Dermis blood vessel endothelial cell (primary cell): Measurements from ENCODE around the gene KRT81. TPM values are rescaled to one million over a fixed set of nuclear protein-coding genes. Genes with fewer than 3 reads are reported as not detected.
"Not testable (repeated sequence)": the region's sequence is repeated elsewhere in the genome, so short reads cannot be mapped to it uniquely, and the experiment has no call there.

ENCODE experiments used
- DNase-seq: peaks from one replicate; pipeline ENCODE4 v3.0.0; 2010
- total RNA-seq: library from RNA; depleted of rRNA; stranded (reverse); fragments of >200 nt; gene quantifications from 2 replicates; pipeline ENCODE4 v1.2.3, GENCODE V29; 2014

The KRT81 gene
- total RNA-seq, 1 donor from 2014 or later, result not detected

DNA sequence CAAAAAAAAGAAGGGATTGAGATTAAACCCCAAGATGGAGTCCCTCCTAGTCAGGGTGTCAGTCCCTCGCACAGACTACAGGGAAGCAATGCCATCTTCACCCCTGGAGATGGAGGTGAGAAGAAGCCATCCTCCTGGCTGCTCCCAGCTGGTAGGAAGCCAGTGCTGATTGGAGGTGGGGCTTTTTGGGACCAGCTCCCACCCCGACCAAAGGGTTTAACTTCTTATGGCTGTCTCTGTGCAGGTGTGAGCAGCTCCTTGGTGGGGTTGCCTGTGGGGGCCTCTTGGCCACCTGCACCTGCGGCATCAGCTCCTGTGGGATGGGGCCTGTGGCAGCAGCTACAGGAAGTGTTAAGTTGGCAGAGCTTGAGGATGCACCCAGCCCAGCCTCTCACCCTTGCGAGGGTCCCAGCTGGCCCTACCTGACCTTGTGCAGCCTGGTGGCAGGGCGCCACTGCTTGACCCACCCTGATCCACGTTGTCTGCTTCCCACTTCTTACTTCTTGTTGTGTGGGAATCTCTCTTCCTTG, 20.7 kb downstream of the KRT81 start:
- no peak for DNase-seq

DNA sequence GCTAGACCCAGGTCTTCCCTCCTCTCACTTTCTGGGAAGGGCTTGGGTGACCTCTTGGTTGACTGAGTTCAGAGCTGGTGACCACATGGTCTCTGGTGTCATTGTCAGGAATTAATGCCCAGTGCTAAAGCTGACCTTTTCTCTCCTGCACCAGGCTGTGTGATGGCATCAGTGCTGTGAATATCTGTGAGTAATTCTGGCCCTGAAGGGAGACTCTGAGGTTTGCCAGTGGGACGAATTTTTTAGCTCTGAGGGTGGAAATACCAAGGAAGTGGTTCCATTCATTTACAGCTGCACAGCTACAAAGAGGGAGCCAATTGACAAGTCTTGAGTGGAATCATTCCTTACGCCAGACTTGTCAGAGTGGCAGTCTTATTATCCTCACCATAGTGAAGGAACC, 23.1 kb downstream of the KRT81 start:
- no peak for DNase-seq

DNA sequence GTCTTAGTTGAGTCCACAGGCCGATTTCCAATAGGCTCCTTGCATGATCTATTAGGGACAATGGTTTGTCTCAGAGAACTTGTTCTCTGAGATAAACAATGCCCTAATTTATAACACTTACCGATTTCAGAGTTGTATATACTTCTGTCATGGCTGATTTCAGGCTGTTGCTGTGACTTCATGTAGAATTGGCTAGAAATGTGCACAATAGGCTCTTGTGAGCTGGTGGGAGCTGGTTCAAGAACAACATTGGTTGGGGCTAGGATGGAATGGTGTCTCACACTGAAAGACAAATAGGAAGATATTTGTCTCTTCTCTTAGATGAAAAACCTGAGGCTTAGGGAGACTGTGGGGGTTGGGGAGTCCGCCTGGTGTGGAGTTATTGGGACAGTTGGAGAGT, 23.6 kb downstream of the KRT81 start:
- no peak for DNase-seq

DNA sequence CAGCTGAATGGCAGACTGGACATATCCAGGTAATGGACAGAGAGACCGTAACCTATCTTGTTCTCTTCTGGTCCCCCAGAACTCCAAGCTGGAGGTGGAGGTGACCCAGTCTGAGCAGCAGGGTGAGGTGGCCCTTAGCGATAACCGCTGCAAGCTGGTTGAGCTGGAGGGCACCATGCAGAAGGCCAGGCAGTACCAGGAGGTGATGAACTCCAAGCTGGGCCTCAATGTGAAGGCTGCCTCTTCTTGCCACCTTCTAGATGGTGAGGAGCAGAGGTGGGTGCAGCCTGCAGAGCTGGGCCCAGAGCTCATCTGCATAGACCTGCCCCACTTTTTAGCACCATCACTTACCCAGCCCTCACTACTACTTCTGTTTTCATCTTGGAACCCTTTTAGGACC, 24.1 kb downstream of the KRT81 start:
- DNase-seq, result no peak

DNA sequence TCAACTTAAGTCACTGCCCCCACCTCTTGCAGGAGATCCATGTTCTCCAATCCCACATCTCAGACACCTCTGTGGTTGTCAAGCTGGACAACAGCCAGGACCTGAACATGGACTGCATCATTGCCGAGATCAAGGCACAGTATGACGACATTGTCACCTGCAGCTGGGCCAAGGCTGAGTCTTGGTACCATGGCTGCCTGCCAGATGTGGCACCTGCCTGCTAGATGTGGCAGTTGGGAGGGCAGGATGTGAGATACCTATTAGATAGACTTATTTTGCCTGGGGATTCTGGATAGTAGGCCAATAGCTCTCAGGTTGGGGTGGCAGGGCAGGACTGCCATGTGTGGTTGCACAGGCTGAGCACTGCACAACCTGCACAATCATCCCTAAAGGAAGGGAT, 24.8 kb downstream of the KRT81 start:
- no peak for DNase-seq

DNA sequence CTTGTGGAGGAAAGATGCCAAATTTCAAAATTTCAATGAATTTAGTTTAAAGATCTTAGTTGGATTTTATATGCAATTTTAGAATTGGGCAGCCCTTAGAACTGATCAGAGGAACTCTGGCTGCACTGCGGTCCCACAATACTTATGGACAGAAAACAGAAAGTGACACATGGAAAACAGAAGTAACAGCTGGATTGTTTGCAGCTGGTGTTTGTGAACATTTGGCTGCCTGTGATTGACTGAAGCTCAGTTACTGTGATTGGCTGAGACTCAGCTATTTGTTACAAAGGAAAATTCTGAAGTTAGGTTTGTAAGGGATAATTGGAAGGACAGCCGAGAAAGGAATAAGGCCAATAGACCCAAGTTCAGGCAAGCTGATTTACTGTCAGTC, 26.9 kb downstream of the KRT81 start:
- no peak for DNase-seq

DNA sequence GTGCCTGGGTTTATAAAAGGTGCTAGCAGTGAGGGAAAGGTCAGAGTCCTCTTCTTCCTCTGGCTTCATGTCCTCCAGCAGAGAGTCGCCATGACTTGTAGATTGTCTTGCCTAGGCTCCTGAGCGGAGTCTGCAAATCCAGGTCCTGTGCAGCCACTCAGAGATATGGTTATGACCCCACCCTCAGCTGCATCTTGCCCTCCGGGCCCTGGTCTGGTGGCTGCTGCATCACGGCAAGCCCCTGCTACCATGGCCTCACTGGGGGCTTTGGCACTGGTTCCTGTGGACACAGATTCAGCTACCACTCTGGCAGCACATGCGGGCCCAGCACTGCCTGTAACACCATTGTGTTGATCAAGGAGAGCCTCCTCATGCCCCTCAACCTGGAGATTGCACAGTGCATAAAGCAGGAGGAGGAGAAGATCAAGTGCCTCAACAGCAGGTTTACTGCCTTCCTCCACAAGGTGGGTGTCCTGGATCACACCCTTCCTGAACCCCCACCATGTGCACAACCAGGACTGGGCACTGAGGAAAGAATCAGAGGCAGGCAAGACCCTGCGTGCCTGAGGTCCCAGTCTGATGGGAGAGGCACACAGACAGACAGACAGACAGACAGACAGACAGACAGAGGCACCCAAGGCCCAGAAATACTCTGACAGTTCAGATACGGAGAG, 27.4 kb downstream of the KRT81 start:
- no peak for DNase-seq

DNA sequence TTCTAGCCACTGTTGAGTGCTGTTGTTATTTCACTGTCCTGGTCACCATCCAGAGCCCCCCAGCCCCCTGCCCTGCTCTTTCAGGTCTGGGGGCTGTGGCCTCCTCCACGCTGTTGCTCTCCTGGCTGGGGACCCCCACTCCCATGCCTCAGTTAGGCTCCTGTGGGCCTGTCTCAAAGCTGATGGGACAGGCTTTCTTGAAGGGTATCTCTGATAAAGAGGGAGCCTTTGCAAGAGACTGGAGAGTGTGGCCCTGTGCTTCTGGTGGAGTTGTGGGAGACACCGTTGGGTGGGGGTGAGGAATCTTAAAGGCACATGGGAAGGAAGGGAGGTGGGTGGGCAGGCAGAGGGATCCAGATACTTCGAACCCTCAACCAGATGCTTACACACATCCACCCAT, 29.0 kb downstream of the KRT81 start:
- no peak for DNase-seq

DNA sequence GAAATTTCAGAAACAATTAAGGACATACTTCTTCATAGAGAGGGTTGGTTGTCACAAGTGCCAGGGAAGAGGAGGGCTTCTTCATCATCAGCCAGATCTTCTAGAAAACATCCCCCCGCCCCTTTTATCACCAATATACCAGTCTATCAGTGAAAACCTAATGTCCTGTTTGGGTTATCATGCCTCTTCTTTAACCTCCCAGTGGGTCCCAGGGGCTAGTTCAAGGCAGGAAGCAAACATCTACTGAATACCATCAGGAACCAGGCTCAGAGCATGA, 30.2 kb downstream of the KRT81 start:
- no peak for DNase-seq

DNA sequence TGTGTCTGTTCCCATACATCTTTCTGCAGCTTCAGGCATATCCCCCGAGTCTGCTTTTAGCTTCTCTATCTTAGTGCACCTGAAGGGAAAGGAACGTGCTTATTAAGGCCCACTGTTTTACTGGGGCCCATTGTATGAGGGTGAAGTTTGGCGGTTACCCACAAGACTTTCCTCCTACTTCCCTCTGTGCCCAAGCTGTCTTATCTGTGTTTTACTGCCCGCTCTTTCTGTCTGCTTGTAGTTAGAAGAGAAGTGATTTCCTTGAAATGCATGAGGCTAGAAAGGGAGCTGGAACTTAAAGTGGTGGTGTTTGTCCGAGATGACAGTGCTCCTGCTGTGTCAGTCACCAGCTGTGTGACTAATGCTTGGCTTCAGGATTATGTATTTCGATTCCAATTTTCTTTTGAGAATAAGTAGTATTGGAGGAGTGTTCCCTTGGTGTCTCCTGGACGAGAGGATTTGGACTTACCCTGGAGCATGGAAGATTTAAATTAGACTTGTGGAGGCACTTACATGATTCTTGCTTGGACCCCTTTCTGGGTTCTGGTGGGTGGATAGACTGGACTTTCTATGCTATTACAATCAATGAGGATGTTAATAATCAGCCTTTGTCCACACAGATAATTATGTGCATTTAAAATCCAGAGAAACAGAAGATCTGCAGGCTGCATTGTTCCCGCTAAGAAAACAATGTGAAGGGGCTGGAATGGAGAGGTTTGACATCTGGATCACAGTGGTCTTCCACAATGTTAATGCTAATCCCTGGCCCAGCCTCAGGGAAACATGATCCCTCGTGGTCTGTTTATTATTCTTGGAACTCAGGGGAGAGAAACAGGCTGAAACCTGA, 30.8 kb downstream of the KRT81 start:
- DNase-seq, result no peak

DNA sequence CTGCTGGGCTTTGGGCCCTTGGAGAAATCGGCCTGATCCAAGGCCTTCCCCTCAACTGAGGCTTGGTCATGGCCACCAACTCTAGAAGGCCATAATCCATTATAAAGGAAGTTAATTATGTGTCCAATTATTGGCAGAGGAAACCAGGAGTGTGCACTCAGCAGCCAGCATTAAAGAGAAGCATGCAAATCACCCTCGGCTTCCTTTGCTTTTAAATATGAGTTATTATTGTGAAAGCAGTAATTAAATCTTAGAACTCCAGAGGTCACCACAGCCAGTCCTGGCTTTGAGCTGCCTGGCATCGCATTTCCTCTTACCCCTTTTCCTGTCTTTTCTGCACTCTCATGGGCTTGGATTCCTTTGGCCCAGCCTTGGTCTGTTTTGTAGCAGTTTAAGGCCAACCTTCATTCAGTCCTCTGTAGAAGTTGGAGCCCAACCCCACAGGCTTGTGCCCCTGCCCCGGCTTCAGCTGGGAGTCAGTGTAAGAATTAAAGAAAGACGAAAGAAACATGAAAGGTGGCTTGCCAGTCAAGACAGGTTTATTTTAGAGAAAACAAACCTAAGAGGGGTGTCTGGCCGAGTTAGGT, 31.6 kb downstream of the KRT81 start:
- no peak for DNase-seq

DNA sequence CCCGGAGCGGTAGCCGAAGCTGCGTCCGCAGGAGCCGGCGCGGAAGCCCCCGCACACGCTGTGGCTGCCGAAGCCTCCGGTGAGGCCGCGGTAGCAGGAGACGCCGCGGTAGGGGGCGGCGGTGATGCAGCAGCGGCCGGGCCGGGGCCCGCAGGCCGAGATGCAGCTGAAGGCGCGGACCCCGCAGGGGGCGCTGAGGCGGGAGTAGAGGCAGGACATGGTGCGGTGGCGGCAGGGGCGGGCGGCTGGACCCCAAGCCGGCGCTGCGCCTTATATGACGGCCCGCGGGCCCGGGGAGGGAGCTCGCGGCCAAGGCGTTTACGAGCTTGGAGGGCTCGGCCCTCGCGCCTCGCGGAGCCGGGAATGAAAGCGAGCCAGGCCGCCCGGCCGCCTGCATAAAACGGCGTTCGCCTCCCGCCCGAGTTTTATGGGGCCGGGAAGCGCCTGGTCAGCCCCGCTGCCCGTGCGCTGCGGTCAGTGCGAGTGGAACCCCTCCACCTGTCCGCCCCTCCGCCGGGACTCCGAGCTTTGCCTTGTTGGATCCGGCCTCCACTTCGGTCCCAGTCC, 32.9 kb downstream of the KRT81 start:
- peak; percentile 58 for DNase-seq

DNA sequence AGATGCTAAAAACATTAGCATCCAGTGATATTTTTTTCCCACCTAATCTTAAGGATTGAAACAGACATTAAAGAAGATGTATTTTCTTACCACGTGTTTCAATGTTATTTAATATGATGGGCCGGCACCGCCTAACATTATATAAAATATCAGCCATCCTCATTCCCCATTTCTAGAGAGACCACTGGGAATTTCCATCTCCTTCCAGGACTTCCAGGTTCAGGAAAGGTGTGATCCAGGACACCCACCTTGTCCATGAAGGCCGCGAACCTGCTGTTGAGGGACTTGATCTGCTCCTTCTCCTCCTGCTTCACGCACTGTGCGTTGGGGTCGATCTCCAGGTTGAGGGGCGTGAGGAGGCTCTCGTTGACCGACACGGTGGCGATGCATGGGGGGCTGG, 33.4 kb downstream of the KRT81 start:
- not testable (repeated sequence) for DNase-seq

DNA sequence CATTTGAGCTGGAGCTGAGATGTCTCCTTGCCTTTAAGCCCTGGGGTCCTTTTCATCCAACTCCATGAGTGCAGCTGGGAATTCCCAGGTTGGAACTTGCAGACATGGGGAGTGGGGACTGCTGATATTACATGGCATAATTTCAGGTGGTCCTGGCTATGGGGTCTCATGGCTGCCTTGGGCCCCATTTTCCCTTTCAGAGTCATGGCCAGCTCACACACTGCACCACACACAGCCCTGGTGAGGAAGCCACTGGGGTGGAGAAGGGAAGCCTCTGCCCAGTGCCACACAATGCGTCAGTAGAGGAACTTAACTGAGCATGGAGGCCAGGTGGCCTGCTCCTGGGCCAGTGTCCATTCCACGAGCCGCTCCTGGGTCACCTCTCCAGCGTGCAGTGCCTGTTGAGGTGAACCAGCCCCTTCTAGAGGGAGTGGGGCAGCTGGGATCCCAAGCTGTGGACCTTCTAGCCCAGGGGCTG, 34.2 kb downstream of the KRT81 start:
- DNase-seq, result no peak

DNA sequence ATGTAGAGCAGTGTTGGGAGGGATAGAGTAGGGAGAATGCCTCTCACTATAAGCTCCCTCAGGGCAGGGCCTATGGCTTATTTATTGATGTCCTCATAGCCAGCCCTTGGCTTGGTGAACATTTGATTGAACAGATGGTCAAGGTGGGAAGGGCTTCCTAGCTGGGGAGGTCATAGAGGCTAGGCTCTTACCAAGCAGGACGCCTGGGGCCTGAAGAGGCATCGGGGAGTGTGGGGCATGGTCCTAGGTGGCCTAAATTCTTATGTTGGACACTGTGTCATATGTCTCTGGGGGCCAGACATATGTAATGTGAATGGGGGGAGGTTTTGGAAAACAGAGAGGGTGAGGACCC, 34.8 kb downstream of the KRT81 start:
- DNase-seq, result no peak

DNA sequence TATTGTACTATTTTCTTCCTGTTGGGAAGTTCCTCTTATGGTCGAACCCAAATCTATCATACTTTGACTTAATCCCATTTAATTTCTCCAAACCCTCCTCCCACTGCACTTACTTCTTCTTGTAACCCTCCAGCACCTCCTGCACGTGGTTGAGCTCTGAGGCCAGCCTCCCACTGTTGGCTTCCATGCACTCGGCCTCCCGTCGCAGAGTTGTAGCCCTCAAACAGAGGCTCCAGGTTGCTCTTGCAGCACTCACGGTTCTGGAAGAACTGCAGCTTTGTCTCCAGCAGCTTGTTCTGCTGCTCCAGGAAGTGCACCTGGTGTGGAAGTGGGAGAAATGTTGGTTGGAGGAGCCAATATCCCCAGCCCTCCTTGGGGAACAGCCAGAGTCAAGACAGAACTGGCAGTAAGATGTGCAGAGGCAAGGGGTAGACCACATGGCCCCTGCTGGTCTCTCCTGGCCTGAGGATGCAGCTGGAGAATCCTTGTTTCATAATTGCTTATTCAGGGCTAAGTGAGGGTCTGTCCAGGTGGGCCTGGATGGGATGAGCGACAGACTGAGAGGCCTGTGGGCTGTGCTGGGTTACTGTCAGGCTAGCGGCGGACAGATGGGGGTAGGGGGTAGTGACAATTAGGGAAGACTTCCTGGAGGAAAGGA, 35.3 kb downstream of the KRT81 start:
- DNase-seq, result no peak

DNA sequence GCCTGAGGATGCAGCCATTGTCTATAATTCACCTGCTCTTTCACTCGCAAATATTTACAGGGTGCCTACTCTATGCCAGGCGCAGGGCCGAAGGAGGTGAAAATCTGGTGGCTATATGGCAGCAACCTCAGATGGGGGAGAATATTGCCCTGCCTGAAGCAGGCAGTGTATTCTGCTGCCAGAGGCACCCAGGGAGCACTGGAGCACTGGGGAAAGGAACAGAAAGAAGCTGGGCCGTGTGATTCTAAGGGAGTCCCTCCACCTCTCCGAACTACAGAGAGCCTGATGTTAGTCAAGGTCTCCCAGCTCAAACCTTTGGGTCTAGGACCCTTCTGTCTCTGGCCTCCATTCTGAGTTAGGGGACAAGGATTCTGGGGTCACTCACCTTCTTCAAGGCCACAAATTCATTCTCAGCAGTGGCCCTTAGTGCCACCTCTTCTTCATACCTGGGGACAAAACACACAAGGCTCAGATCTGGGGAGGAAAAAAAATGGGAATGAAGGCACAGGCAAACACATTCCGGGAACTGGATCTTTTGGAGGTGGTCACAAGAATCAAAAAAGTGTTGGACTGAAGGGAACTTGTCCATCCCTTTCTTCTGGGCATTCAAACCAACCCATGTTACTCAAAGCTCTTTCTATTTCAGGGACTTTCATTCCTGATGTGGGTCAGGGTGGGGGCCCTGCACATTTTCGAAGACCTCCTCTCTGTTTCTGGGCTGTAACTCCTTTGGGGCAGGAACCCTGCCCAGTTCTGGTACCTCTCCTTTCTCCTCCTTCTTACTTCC, 36.2 kb downstream of the KRT81 start:
- DNase-seq, result no peak

DNA sequence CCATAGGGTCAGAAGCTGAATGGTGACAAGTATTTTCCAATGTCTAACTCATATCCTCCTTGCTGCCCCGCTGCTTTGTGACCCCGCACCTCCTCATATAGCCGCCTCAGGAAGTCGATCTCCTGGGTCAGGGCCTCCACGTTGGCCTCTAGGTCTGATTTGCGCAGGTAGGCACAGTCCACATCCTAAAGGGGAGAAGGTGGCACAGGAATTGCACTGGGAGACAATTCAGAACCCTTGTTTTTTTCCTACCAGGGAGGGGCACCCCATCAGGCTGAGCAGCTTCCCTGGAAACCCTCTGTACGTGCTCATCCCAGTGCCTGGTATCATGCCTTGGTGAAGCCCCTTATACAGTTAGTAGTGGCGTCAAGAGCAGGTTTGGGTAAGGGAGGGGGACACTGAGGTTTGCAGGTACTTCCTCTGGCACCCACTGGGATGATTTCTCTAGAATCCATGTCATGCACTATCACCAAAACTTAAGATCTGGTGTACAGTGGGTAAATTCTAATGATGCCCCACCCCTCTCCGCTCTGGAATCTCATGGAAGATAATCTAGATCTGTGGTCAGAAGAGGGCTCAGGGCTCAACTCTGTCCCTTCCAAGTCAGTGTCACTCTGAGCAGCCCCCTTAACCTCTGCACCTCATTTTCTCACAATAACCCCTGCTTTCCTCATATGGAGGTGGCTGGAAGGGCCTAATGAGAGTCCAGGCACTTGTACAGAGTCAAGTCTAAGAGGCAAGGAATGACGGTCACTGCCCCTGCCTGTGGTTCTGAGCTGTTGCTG, 37.0 kb downstream of the KRT81 start:
- no peak for DNase-seq

DNA sequence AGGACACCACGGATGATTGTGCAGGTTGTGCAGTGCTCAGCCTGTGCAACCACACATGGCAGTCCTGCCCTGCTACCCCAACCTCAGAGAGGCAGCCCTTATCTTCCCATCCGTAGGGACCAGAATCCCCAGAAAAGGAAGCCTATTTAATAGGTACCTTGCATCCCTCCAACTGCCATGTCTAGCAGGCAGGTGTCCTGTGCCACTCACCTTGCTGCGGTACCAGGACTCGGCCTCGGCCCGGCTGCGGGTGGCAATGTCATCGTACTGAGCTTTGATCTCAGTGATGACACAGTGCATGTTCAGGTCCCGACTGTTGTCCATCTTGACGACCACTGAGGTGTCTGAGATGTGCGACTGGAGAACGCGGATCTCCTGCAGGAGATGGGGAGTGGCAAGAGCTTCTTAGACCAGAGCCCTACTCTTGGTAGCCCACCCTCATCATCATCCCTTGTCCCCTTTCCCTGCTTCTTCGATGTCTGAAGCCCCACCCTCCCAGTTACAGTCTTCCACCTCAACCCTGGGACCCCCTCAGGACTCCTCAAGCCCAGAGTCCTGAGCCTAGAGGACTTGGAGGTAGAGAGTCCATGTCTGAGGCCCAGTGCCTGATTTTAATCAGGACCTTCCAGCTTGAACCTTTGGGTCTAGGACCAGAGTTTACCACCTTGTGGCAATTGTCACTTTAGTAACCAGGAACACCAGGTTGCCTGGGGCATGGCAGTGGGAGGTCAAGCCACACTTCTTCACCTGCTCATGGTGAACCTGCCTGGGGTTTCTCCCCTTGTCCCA, 37.7 kb downstream of the KRT81 start:
- DNase-seq, result no peak

DNA sequence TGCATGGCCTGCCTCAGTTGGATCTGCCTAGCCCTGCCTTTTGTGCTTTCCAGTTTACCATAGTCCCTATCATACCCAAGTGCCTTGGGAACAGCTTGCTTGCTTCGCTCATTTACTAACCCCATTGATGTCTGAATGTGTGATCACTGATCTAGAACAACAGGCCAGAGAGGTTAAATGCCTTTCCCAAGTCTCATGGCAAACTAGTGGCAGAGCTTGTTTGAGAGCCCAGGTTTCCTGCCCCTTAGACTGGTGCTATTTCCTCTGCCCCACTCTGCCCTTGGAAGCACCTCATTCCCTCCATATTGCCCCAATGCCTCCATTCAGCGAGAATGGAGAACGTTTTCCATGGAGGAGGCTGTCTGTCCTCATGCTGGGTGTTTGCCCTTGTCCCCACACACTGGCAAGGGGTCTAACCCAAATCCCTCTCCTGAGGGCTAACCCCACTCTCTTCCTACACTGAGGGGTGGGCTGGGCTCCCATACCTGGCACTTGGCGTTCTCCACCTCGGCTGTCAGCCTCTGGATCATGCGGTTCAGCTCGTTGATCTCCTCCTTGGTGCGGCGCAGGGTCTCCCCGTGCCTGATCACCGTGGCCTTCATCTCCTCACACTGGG, 38.5 kb downstream of the KRT81 start:
- no peak for DNase-seq
